ENCODE data around the gene FBXO42. TPM values are rescaled to one million over a fixed set of nuclear protein-coding genes. Genes with fewer than 3 reads are reported as not detected.

Gene FBXO42
- total and polyA plus RNA-seq, 9 of the 15 experiments (the other 6 are each of a cell fraction or from before 2014, with no cell fraction given), result 7.2 to 24.8 (median 17.4) TPM

GRCh38 chr1:16266411-16267118 lies 85.7 kb downstream of the FBXO42 start (continued):
- TF ChIP-seq ZMIZ1 (IDR thresholded peaks at IDR 0.05; ENCODE audit: low read depth in 2 of 2, low read length in 2 of 2), result peak in 1 of 2 experiments; percentile 89; a peak in 2 of 4 replicates
- peak; percentile 89 for TF ChIP-seq NFE2 (IDR thresholded peaks at IDR 0.05; ENCODE audit: low read depth)
- TF ChIP-seq BHLHE40 (IDR thresholded peaks at IDR 0.05; ENCODE audit: low read length), result peak; percentile 67
- no peak for TF ChIP-seq ESRRB (CRISPR knock-in tag; IDR thresholded peaks at IDR 0.05; ENCODE audit: borderline replicate concordance)
- TF ChIP-seq ZNF12 (CRISPR knock-in tag; IDR thresholded peaks at IDR 0.05), result peak; percentile 98
- no peak for TF ChIP-seq CTCFL (IDR thresholded peaks at IDR 0.05; ENCODE audit: borderline replicate concordance, insufficient read depth, low read depth, low read length, poor library complexity, severe bottlenecking)
- no peak for TF ChIP-seq ARID4B (CRISPR knock-in tag; IDR thresholded peaks at IDR 0.05)
- peak; percentile 91 for TF ChIP-seq ZNF197 (CRISPR knock-in tag; IDR thresholded peaks at IDR 0.05; ENCODE audit: low read depth)
- TF ChIP-seq MCM3 (IDR thresholded peaks at IDR 0.05), result no peak
- peak; percentile 91 for TF ChIP-seq NFIC (IDR thresholded peaks at IDR 0.05)
- TF ChIP-seq HDAC6 (IDR thresholded peaks at IDR 0.05; ENCODE audit: low read depth, low read length), result no peak
- TF ChIP-seq HBP1 (CRISPR knock-in tag; IDR thresholded peaks at IDR 0.05), result peak; percentile 88
- no peak for TF ChIP-seq SIN3A (IDR thresholded peaks at IDR 0.05; ENCODE audit: borderline replicate concordance in 2 of 2, control insufficient read depth in 1 of 2, low read depth in 2 of 2, low read length in 2 of 2)
- no peak for TF ChIP-seq TAF1 (IDR thresholded peaks at IDR 0.05; ENCODE audit: control insufficient read depth, extremely low read depth, insufficient read depth, low read length, severe bottlenecking)
- TF ChIP-seq TEAD2 (tag; IDR thresholded peaks at IDR 0.05), result no peak

Measured in K562 (cell line).